ENCODE results near the gene CAPN3.

The CAPN3 gene

GRCh38 chr15:42401544-42402454, 42.5 kb downstream of the CAPN3 start:
- no peak for DNase-seq

DNA sequence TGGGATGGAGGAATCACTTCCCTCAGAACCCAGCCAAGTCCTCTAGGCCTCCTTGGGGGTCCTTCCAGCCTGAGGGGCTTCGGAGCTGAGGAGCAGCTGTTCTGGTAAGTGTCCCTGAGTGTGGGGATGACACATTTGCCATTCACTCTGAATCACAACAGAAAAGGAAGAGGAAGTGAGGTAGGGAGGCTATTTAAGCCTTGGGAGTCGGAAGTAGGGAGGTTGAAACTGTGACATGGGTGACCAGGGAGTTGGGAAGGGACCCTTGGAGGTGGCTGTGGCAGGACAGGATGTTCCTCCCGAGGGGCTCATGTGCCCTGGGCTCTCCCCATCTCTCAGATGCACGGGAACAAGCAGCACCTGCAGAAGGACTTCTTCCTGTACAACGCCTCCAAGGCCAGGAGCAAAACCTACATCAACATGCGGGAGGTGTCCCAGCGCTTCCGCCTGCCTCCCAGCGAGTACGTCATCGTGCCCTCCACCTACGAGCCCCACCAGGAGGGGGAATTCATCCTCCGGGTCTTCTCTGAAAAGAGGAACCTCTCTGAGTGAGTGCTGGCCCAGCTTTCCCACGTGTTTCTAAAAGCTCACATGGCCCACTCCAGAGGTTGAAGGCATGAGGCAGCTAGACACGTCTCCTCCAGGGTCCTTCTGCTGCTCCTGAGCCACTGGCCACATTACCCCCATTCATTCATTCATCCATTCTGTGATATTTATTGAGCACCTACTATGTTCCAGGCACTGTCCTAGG, 43.3 kb downstream of the CAPN3 start:
- DNase-seq = no peak

GRCh38 chr15:42403389-42403788, 44.1 kb downstream of the CAPN3 start:
- no peak for DNase-seq

DNA sequence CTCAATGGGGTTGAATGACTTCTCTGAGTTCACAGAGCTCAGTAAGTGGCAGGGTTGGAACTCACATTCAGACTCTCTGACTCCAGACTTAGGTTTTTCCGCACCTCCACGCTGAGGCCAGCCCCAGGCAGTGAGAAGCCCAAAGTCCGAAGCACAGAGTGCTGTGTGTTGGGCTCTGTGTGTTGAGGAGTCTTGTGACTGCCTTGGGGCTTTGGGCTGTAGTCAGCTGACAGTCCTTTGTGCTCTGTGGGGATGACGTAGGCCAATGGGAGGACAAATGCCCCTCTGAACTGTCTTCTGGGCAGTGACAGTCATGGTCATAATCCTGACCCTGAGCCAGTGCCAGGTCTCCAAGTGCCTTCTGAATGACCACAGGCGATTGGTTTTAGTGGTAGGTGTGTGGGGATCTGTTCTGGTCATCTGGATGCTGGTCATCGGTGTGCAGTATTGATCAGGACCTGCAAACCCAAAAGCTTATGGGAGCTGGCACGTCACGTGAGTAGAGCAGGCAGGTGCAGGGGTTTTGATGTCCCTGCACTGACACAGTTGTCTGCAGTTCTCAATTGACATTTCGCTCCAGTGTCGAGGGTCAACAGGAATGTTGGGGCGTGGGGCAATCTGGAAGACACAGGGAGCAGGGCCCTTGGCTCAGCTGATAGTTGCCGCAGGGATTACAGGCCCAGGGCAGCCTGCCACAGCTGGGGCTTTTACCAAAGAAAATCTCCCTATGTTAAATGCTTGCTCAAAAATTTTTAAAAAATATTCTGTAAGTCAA, 45.3 kb downstream of the CAPN3 start:
- DNase-seq = no peak

DNA sequence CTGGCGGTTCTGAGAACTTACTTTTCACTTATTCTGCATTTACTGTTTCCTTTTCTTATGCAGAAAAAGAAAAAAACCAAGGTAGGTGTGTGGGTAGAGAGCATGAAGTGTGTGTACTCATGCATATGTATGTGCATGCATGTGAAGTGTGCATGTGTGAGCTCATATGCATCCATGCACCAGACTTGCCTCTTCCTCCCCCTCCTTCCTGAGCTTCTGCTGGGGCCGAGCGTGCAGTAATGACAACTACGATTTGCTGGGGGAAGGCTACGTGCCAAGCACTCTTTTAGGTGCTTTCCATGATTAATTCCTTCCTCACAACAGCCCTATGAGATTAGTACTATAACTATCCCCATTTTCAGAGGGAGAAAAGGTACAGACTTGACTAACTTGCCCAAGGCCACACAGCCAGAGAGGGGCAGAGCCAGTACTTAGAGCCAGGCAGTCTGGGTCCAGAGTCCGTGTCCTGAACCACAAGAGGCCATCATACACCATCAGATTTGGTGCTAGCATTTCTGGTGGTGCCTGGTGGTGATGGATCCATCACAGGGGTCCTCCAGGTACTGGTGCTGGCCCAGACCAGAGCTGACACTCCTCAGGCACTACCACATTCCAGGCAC, 46.7 kb downstream of the CAPN3 start:
- DNase-seq = no peak

- DNase-seq = no peak
These were observed 48.9 kb downstream of the CAPN3 start for GRCh38 chr15:42408178-42408577.

DNA sequence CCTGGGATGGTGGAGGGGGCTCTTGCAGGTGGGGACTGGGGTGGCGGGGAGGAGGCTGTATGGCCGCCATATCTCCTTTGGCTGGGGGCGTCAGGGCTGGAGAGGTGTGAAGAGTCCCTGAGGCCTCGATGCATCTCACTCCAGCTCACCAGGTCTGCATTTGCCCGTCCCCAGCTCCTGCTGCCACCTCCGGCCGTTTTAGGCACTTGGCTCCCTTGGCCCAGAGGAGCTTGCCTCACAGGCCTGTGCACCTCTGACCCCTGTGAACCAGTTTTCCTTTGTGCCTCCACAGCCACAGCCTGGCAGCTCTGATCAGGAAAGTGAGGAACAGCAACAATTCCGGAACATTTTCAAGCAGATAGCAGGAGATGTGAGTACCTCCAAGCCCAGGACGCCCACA, 49.7 kb downstream of the CAPN3 start:
- DNase-seq = no peak

DNA sequence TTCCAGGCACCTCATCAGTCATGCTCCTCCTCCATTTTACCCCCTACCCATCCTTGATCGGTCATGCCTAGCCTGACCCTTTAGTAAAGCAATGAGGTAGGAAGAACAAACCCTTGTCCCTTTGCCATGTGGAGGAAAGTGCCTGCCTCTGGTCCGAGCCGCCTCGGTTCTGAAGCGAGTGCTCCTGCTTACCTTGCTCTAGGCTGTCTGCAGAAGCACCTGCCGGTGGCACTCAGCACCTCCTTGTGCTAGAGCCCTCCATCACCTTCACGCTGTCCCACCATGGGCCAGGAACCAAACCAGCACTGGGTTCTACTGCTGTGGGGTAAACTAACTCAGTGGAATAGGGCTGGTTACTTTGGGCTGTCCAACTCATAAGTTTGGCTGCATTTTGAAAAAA, 52.6 kb downstream of the CAPN3 start:
- DNase-seq = no peak

GRCh38 chr15:42413920-42414319, 54.6 kb downstream of the CAPN3 start:
- no peak for DNase-seq

GRCh38 chr15:42419369-42419768, 60.1 kb downstream of the CAPN3 start:
- DNase-seq = no peak

- no peak for DNase-seq
These were observed 62.1 kb downstream of the CAPN3 start for GRCh38 chr15:42421376-42421775.

DNA sequence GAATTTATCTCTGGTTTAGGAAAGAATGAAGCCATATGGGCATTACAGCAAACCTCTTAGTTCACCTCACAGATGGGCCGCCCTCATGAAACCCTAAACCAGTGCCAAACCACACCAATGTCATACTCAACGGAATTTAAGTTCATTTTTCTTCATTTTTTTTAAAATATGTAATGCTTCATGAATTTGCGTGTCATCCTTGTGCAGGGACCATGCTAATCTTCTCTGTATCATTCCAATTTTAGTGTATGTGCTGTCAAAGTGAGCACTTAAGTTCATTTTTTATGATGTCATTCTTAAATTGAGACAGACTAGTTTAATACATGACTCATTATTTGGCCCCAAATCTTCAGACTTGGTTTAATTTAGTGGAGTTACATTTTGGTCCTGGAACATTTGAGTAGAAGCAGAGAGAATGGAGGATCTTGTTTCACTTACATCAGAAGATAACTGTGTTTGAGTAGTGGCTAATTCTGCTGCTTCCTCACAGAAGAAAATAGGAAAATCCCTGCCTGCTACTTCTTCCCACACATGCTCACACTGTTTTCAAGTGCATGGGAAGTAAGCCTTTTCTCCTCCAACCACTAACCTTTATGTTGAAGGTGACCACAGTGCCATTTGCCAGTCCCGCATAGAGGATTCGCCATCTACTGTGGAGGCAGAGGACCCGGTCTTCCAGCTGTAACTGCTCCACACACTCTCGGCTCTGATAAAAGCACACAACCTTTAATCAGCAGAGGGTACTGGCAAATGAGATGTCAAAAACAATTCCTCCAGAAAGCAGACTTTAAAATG, 68.3 kb downstream of the CAPN3 start:
- DNase-seq = no peak

DNA sequence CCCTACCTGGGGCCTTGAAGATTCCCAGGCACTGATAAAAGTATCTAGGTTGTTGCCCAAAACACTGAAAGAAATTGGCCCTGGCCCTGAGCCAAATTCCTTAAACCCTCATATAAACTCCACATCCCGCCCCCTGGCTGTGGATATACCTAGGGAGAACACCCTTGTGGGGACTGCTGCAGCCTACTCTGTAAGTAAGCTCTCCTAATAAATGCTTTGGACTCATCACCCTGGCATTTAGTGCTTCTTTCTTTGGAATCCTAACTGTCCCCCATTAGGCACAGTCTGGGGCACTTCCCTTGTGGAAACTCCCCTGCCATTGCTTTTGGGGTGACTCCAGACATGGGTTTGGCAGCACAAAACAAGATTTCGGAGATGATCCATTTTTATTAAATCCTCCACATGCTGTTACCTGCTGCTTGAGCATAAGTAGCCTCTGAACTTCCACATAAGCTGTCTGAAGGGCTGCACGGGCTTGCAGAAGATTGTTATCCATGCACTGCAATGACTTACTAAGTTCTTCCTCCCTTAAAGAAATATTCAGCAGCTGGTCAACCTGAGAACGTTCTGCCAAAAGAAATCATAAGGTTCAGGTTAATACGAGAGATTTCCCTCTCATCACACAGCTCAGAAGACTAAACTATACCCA, 85.2 kb downstream of the CAPN3 start:
- DNase-seq = no peak

DNA sequence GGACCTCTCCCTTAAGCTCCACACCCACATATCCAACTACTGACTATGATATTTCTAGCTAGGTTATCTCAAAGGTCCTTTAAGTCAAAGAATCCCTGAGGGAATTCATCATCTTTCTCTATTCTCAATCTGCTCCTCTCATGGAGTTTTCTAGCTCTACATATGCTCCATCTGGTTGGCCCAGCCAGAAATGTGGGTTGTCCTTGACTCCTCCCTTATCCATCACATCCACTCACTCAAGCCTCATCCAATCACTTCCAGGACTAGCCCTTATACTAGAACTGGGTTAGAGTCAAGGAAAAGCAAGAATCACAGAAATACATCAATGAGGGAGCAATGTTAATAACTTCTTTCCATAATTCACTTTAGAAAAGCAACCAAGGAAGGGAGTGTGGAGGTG, 86.2 kb downstream of the CAPN3 start:
- no peak for DNase-seq

DNA sequence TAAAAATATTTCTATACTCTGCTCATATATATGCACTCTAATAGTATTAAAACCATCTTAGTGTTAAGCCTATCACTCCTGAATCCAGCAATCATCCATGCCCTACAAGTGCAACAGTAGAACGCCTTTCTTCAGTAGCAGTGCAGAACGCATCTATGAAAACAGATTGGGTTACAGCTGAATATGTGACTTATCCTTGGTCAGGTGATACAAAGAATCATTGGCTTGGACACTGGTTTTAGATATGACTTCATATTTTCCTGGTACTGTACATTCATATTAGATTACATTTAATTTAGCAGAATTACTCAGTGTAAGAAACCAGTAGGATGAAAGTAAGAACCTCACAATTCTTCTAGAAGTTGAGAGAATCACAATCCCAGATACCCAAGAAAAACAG, 88.3 kb downstream of the CAPN3 start:
- DNase-seq = no peak

GRCh38 chr15:42448281-42448680, 89.0 kb downstream of the CAPN3 start:
- no peak for DNase-seq

DNA sequence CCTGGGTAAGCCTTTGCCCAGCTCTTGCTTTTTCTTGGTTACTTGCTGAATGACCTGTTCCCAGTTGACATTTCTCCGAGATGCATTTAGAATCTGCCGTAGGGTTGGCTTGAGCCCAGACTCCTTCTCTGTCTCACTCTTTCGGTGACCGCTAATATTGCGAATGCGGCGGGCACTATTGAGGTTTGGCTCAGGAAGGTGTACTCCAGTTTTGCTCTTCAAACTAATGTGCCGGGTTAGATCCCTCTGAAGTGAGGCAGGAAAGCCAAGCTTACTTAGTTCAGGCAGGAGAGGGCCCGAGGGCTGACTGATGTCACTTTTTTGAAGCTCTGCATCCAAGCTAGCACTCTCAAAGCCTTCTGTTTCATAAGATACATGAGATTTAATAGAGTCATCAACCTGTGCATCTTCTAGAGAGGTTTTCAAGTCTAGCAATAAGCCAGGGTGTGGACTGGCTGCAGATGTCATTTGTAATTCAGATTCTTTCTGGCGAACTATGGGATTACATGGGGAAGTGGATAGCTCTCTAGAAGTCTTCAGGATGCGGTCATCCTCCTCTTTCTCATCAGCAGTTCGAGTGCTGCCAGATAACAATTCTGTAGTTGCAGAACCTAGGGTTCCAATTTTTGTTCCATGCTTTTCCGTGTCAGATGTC, 90.6 kb downstream of the CAPN3 start:
- no peak for DNase-seq

DNA sequence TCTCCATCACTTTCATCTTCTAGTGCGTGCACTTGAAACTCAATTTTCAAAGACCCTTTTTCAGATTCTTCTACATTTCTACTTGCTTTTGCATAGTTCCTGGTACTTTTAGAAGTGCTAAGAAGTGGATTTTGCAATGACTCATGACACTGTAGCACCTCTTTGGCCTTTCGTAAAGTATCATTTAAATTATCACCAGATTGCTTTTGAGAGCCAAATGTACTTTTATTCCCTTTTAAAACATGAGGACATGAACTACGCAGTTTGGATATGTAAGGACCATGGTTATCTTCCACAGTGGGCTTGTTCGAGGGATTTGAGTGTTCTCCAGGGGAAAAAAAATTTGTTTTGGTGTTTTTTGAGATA, 91.1 kb downstream of the CAPN3 start:
- DNase-seq = no peak

DNA sequence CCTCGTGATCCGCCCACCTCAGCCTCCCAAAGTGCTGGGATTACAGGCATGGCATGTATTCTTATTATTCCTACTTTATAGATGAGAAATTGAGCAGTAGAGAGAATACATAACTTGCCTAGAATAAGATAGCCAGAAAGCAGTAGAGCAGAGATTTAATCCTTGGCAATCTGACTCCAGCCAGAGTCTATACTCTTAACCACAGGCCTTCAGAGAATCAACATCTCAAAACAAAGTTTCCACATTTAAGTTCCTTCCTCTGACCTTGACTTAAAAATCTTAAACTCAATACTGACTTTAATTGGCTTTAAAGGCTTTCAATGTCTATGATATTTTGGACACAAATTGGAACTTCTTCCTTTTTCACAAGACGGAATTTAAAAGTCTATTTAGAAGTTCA, 94.5 kb downstream of the CAPN3 start:
- no peak for DNase-seq

DNA sequence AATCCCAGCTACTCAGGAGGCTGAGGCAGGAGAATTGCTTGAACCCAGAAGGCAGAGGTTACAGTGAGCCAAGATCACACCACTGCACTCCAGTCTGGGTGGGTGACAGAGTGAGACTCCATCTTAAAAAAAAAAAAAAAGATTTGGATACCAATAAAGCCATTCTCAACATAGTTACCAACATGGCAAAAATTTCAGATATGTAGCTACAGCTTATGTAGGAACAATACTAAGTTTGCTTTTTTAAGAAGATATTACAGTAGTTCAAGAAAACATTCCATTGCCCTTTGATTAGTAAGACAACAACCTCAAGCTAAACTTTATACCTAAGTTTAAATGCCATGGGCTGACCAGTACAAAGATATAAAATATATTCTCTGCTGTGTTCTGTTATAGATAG, 97.2 kb downstream of the CAPN3 start:
- no peak for DNase-seq

DNA sequence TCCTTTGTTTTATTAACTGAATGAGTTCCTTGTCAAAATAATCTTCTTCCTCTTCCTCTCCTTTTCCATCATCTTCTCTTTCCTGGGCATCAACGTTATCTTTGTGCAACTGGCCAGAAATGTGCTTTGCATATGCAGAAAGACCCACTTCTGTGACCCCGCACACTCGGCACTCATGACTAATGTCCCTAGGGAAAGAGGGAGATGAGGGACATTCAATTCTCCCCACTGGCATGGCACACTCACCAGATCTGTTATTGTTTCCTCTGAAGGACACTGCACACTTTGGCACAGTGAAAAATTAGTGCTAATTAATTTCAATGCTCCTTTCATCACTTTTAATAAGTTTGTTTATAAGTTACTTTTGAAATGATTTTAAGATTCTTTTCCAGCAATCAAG, 97.7 kb downstream of the CAPN3 start:
- DNase-seq = no peak

All from stimulated activated CD4-positive, alpha-beta T cell treated with anti-CD3 and anti-CD28 coated beads, Interleukin-4, amount 100 ng/mL, for 4 hours (primary cell).